ENCODE measurements around the gene PTPRN2. TPM values are rescaled to one million over a fixed set of nuclear protein-coding genes. Genes with fewer than 3 reads are reported as not detected.

Gene PTPRN2
- total and polyA plus RNA-seq, 2 experiments from 2014 or later: 0.28 TPM; not detected in 1

DNA sequence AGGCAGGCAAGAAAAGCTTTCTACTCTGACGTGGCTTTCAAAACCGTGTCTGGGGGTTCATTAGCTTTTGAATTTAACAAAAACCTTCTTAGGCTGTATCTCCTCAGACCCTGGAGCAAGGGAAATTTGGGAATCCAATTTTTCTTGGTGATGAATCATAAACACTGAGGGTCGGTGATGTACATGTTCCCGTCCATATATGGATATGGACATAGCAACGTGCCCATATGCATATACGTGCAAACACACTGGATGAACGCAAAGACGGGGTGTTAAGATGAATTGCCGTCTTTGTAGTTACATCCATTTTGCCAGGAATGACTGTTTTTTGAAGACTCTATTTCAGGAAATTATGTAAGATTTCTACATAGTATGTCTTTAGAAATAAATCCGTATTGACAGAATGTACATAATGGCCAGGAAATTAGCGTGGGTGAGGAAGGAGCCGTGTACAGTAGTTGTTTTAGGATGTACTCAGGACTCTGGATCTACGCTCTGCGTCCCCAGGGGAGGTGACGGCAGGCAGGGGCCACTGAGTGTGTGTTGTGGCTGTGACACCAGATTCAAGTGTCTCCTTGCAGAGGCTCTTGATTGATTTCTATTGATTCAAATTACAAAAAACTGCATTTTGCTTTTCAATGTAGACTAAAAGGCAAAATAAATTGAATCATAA is 1012.6 kb downstream of the PTPRN2 start:
- Histone ChIP-seq H3K36me3 (no peaks in the 10 kb centered on the region), H3K27ac (no peak overlapping the region), H3K9me3 (ENCODE audit: low read depth) (no peaks in the 10 kb centered on the region), H3K4me3 (no peak overlapping the region), H3K4me1 (ENCODE audit: low read depth) (no peaks in the 10 kb centered on the region), H3K27me3 (no peaks in the 10 kb centered on the region)
- TF ChIP-seq CTCF (IDR thresholded peaks at IDR 0.05; ENCODE audit: low read depth, low read length): no peak
- no peak for DNase-seq (ENCODE audit: low read depth in 1 of 2, low spot score in 1 of 2)

DNA sequence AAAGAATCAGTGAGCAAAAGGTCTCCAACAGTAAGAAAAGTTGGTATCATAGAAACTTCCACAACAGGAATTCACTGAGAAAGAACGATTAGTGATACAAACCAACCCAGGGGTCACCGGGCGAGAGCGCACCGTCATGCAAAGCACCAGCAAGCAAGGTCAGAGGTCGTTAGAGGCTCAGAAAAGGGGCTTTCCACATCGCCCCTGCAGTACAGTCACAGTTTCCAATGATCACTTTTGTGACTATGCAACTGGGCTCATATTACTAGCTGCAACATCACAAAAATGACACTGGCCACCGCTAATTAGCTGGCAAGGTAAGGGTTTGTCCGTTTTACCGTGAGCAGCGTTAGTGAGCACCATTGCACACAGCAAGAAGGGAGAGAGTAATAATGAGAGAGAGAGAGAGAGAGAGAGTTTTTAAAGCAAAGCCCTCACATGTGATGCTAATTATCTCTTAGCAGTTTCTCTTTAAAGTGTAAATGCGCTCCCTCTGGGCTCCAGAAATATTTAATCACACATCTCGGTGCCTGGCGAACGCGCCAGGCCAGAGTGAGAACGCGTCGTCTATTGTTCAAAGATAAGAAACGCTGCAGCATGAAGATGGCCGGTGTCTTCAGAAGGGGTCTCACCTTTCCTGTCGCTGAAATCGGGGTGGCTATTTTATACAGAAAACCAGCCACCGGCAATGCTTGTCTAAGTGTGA is 1013.4 kb downstream of the PTPRN2 start:
- TF ChIP-seq CTCF (IDR thresholded peaks at IDR 0.05; ENCODE audit: low read depth, low read length): no peak
- Histone ChIP-seq H3K4me3 (no peak overlapping the region), H3K4me1 (ENCODE audit: low read depth) (no peaks in the 10 kb centered on the region), H3K27me3 (no peaks in the 10 kb centered on the region), H3K27ac (no peak overlapping the region), H3K9me3 (ENCODE audit: low read depth) (no peaks in the 10 kb centered on the region), H3K36me3 (no peaks in the 10 kb centered on the region)
- DNase-seq (ENCODE audit: low read depth in 1 of 2, low spot score in 1 of 2): no peak

GRCh38 chr7:157573244-157573643 is 1014.4 kb downstream of the PTPRN2 start:
- H3K27me3 ChIP-seq: no peaks in the 10 kb centered on the region
- H3K9me3 ChIP-seq (ENCODE audit: low read depth): no peaks in the 10 kb centered on the region
- no peak for TF ChIP-seq CTCF (IDR thresholded peaks at IDR 0.05; ENCODE audit: low read depth, low read length)
- H3K4me1 ChIP-seq (ENCODE audit: low read depth): no peaks in the 10 kb centered on the region
- no peak overlapping the region for H3K27ac ChIP-seq
- no peaks in the 10 kb centered on the region for H3K36me3 ChIP-seq
- DNase-seq (ENCODE audit: low read depth in 1 of 2, low spot score in 1 of 2): no peak
- no peak overlapping the region for H3K4me3 ChIP-seq

GRCh38 chr7:157572622-157573021 is 1015.0 kb downstream of the PTPRN2 start:
- H3K27ac ChIP-seq: no peak overlapping the region
- no peaks in the 10 kb centered on the region for H3K9me3 ChIP-seq (ENCODE audit: low read depth)
- no peaks in the 10 kb centered on the region for H3K27me3 ChIP-seq
- H3K4me1 ChIP-seq (ENCODE audit: low read depth): no peaks in the 10 kb centered on the region
- no peak overlapping the region for H3K4me3 ChIP-seq
- no peak for TF ChIP-seq CTCF (IDR thresholded peaks at IDR 0.05; ENCODE audit: low read depth, low read length)
- H3K36me3 ChIP-seq: no peaks in the 10 kb centered on the region
- DNase-seq (ENCODE audit: low read depth in 1 of 2, low spot score in 1 of 2): no peak

- no peak for TF ChIP-seq CTCF (IDR thresholded peaks at IDR 0.05; ENCODE audit: low read depth, low read length)
- Histone ChIP-seq H3K4me1 (ENCODE audit: low read depth) (no peaks in the 10 kb centered on the region), H3K9me3 (ENCODE audit: low read depth) (no peaks in the 10 kb centered on the region), H3K36me3 (no peaks in the 10 kb centered on the region), H3K27ac (no peak overlapping the region), H3K4me3 (no peak overlapping the region), H3K27me3 (no peaks in the 10 kb centered on the region)
- DNase-seq (ENCODE audit: low read depth in 1 of 2, low spot score in 1 of 2): no peak
Observed at GRCh38 chr7:157570531-157571200, 1017.0 kb downstream of the PTPRN2 start.

Data from cardiac muscle cell (in vitro differentiated cells and primary cell).